Caki2 (cell line): ENCODE results near the gene CNST. TPM values are rescaled to one million over a fixed set of nuclear protein-coding genes. Genes with fewer than 3 reads are reported as not detected.
"Not testable (repeated sequence)": the region's sequence is repeated elsewhere in the genome, so short reads cannot be mapped to it uniquely, and the experiment has no call there.

Experiments
- DNase-seq: peaks from one replicate; pipeline ENCODE4 v3.0.0-alpha.2; 2015; ENCODE audit warnings: low read depth
- in situ Hi-C: cut with HindIII; loops from 2 replicates; pipeline ENCODE4 v1.10.0; 2016; ENCODE audit warnings: low sequenced_read_pairs, low pct_unique_long_range_greater_than_20kb, mixed read lengths
- total RNA-seq: library from RNA; depleted of rRNA; stranded (reverse); fragments of >200 nt; shearing (Covaris generic); gene quantifications from 2 replicates; pipeline ENCODE4 v1.2.3, GENCODE V29; 2014; ENCODE audit warnings: low replicate concordance

Gene CNST
- total RNA-seq, 1 experiment from 2014 or later, result 8.9 TPM

DNA sequence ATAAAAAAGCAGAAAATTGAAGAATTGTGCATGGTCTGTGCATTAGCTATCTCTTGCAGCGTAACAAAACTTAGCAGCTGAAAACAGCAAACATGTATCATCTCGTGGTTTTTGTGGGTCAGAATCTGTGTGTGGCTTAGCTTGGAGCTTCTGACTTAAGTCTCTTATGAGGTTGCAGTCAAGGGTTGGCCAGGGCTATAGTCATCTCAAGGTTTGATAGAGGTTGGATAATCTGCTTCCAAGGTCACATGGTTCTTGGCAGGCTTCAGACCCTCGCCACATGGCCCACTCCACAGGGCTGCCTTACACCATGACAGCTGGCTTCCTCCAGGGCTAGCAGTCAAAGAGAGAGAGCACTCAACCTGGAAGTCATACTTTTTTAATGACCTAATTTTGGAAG is 35.9 kb downstream of the CNST start:
- DNase-seq, result no peak
- in situ Hi-C loops, result no loop called here

GRCh38 chr1:246605231-246605630 is 39.0 kb downstream of the CNST start:
- in situ Hi-C loops, DNase-seq: not testable (repeated sequence)

- in situ Hi-C loops, result no loop called here
- DNase-seq, result no peak
Observed at GRCh38 chr1:246607462-246607861, 41.2 kb downstream of the CNST start.

DNA sequence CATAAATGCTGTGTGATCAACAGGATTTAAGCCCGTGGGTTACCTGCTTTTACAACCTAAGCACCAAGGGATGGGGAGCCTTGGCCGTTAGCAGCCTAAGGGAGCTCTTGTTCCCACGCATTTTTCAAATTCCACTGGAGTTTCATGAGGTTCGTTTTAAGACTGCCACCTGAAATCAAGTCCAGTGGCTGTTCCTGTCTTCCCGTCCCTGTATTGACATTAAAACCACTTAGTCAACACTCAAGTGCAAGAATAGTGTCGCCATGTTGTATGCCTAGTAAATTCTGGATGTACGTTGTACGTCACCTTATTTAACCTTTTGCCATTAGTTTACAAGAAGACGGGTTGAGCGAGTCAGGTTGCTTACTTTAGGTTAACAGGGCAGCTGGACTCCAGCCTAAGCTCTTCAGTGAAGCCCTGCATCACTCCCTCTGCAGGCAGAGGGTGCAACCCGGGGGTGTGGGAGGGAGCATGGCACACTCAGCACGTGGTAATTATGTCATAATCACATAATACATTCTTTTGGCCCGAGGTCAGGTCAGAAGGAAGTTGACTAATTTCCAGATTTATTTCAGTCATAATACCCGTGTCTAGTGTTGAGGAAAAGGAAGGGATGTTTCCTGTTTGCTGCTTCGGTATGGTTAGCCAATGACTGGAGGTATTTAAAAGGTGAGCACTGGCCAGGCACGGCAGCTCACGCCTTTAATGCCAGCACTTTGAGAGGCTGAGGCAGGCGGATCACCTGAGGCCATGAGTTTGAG is 42.5 kb downstream of the CNST start:
- DNase-seq, result peak; percentile 75
- in situ Hi-C loops, result no loop called here

DNA sequence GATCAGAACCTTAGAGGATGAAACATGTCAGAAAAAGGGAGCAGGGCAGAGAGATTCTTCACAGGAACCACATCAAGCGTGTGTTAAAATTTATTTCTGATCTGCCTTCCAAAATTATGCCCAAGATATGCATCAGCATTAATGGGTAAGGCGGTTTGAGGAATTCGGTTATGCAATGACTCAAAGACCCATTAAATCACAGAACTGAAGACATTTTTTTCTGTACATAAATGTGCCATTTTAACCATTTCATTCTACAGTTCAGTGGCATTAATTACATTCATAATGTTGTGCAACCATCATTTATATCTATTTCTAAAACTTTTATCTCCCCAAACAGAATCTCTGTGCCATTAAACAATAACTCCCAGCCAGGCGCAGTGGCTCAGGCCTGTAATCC is 43.4 kb downstream of the CNST start:
- no peak for DNase-seq

GRCh38 chr1:246613096-246613758 is 47.0 kb downstream of the CNST start:
- in situ Hi-C loops, result no loop called here
- no peak for DNase-seq

More for the DNA sequence above, 43.4 kb downstream of the CNST start:
- in situ Hi-C loops, result no loop called here

- in situ Hi-C loops, result no loop called here
- DNase-seq, result no peak
Observed at GRCh38 chr1:246617156-246617555, 50.9 kb downstream of the CNST start.

- in situ Hi-C loops, result no loop called here
- no peak for DNase-seq
Observed at GRCh38 chr1:246617768-246618167, 51.5 kb downstream of the CNST start.

GRCh38 chr1:246618240-246618808 is 52.1 kb downstream of the CNST start:
- in situ Hi-C loops, result no loop called here
- DNase-seq, result no peak

GRCh38 chr1:246622035-246622652 is 55.9 kb downstream of the CNST start:
- in situ Hi-C loops, result no loop called here
- no peak for DNase-seq

DNA sequence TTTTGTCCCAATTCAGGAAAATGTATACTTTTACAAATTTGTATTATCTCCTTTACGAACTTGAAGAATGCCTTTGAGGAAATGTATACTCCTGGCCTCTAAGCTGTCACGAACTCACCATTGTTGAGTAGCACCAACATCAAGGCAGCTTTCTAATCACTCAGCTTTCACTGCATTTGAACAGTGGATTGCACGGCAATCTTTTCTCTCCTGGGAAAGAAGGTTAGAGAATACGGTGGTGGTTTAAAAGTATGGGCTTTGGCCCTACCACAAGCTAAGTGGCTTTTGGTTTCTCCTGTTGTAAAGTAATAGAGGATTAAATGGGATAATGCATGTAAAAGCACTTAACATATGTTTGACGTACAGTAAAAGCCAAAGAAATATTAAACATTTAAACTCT is 57.8 kb downstream of the CNST start:
- in situ Hi-C loops, result no loop called here
- no peak for DNase-seq

DNA sequence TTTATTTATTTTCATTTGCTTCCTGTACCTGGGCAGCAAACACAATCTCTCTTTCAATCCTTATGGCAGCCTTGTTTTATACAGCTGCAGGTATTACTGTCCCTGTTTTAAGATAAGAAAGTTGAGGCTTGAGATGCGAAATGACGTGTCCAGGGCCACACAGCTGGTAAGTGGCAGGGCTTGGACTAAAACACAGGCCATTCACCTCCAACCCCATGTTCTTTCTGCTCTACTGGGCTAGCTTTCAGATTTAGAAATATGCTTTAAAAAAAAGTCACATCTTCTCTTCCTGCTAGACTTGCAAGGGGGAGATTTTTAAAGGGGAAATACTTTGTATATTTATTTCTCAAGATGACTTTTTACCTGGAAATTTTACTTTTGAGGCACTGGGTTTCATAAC is 62.8 kb downstream of the CNST start:
- no peak for DNase-seq
- in situ Hi-C loops, result no loop called here

GRCh38 chr1:246629976-246630375 is 63.7 kb downstream of the CNST start:
- in situ Hi-C loops, result no loop called here
- DNase-seq, result no peak

- in situ Hi-C loops, result no loop called here
Observed at GRCh38 chr1:246631426-246631825, 65.2 kb downstream of the CNST start.

DNA sequence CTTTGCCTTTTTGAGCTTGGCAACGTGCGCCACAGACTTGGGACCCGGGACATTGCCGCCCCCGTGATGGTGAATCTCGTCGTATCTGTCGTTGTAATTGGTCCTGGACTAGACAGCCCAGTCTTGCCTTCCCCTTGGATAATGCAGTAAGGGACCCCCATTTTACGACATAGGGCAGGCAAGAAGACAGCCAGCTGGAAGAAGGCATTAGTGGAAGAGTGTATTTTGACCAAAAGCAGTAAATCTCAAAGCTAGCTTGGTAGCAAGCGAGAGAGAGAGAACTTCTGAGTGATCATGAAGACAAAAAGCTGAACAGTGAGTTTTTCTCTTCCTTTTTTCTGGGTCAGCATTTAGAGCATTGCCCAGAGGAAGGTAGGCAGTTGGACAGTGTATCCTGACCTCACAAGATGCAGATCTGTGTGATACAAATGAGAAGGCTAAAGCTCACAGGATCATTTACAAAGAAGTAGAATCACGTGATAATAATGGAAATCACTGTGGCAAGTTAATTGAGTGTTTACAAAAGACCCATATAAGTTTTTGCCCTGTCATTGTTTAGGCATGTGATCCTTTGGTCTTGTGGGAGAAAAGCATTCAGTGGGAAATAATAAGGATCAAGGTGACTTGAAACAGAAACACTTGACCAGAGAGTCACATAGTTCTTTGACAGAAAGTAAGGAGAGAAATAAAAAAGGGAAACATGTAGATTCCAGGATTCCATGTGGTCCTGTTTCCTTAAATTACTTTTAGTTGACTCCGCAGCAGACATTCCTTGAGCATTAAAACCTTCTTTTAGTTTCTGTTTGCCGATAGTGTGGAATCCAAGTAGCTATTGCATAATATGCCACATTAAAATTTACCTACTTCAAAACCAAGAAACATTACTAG is 66.3 kb downstream of the CNST start:
- peak; percentile 84 for DNase-seq
- in situ Hi-C loops, result no loop called here

More at GRCh38 chr1:246631426-246631825, 65.2 kb downstream of the CNST start:
- no peak for DNase-seq

- DNase-seq, in situ Hi-C loops: not testable (repeated sequence)
Observed at GRCh38 chr1:246634659-246635058, 68.4 kb downstream of the CNST start.

DNA sequence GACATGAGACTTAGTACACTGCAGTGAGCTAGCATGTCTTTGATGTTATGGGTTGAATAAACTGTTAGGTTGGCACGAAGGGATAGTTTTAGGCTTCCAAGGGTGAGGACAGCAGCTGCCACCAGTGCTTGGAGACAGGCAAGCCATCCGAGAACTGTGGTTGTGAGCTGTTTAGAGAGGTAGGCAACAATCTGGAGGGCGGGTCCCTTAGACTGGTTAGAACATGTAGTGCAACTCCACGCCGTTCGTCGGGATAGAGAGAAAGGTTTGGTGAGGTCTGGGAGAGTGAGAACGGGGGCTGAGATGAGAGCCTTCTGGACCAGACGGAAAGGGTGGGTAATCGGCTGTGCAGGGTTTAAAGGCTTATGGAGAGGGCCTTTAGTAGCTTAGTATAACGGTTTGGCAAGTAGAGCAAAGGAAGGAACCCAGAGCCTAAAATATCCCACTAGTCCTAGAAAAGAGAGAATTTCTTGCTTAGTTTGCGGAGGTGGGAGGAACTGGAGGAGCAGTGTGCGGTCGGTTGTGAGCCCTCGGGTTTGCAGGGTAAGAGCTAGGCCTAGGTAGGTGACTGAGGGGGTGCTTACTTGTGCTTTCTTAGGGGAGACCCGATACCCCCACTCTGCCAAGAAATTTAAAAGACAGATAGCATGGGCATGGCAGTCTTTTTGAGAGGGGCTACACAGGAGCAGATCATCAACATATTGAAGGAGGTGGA is 72.8 kb downstream of the CNST start:
- DNase-seq, result no peak
- in situ Hi-C loops, result no loop called here

DNA sequence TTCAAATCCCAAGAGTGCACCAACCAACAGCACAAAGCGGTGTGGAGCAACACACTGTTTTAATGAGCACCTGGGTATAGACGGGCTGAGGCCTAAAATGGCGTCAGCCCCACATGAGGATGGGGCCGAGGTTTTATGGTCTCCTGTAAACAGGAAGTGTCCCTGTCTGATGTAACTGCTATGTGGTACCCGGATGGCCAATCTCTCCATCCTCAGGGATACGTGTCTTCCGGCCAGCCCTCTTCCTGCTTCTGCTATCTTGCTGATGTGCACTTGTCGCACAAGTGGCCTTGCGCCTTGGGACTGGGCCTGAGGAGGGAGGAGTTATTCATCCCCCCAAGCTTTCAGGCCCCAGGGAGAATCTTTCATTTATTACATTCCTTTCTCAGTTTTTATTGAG is 73.5 kb downstream of the CNST start:
- no peak for DNase-seq
- in situ Hi-C loops, result no loop called here
